ENCODE results near the gene F7.

Gene F7

GRCh38 chr13:113138792-113139551, 33.4 kb downstream of the F7 start:
- DNase-seq (ENCODE audit: low spot score) = no peak

- no peak for DNase-seq (ENCODE audit: low spot score)
Observed at GRCh38 chr13:113139577-113139976, 34.0 kb downstream of the F7 start.

GRCh38 chr13:113140677-113141600, 35.3 kb downstream of the F7 start:
- DNase-seq (ENCODE audit: low spot score) = no peak

- DNase-seq (ENCODE audit: low spot score) = no peak
Observed at GRCh38 chr13:113141601-113141970, 36.0 kb downstream of the F7 start.

GRCh38 chr13:113142876-113143275, 37.3 kb downstream of the F7 start:
- no peak for DNase-seq (ENCODE audit: low spot score)

- no peak for DNase-seq (ENCODE audit: low spot score)
Observed at GRCh38 chr13:113143466-113144254, 38.1 kb downstream of the F7 start.

- DNase-seq (ENCODE audit: low spot score) = no peak
Observed at GRCh38 chr13:113144255-113144629, 38.7 kb downstream of the F7 start.

GRCh38 chr13:113145496-113145895, 39.9 kb downstream of the F7 start:
- DNase-seq (ENCODE audit: low spot score) = no peak

GRCh38 chr13:113145911-113146598, 40.5 kb downstream of the F7 start:
- no peak for DNase-seq (ENCODE audit: low spot score)

- no peak for DNase-seq (ENCODE audit: low spot score)
Observed at GRCh38 chr13:113146750-113147149, 41.2 kb downstream of the F7 start.

GRCh38 chr13:113147206-113147605, 41.6 kb downstream of the F7 start:
- no peak for DNase-seq (ENCODE audit: low spot score)

GRCh38 chr13:113148407-113148806, 42.8 kb downstream of the F7 start:
- DNase-seq (ENCODE audit: low spot score) = no peak

GRCh38 chr13:113148940-113149503, 43.4 kb downstream of the F7 start:
- DNase-seq (ENCODE audit: low spot score) = no peak

- DNase-seq (ENCODE audit: low spot score) = no peak
Observed at GRCh38 chr13:113149711-113150549, 44.3 kb downstream of the F7 start.

GRCh38 chr13:113150550-113151365, 45.2 kb downstream of the F7 start:
- no peak for DNase-seq (ENCODE audit: low spot score)

- DNase-seq (ENCODE audit: low spot score) = no peak
Observed at GRCh38 chr13:113151745-113152690, 46.4 kb downstream of the F7 start.

- DNase-seq (ENCODE audit: low spot score) = no peak
Observed at GRCh38 chr13:113152691-113152983, 47.0 kb downstream of the F7 start.

- no peak for DNase-seq (ENCODE audit: low spot score)
Observed at GRCh38 chr13:113152984-113153809, 47.6 kb downstream of the F7 start.

Data from germinal center (tissue), 1 donor.